Activated B cell treated with CpG ODN at 0.5 μM for 24 hours (primary cell): ENCODE results near the gene IRGC. TPM values are rescaled to one million over a fixed set of nuclear protein-coding genes. Genes with fewer than 3 reads are reported as not detected.

ENCODE experiments used
- ATAC-seq: fragments of 200-7000 bp; cut with Tn5 transposase; one replicate; pipeline ENCODE4 v1.10.0; 2021; ENCODE audit warnings: low read depth, mild to moderate bottlenecking, moderate library complexity
- CTCF ChIA-PET: fragments of 350-600 bp; sonication (Branson Sonifier 250); formaldehyde crosslinking; loops from one replicate; lab custom pipeline; 2021; ENCODE audit warnings: antibody characterized with exemption; lab: Charles Lee
- POLR2A ChIA-PET: fragments of 350-600 bp; sonication (Branson Sonifier 250); formaldehyde crosslinking; loops from one replicate; lab custom pipeline; 2021; ENCODE audit warnings: antibody characterized with exemption; lab: Charles Lee
- DNase-seq: peaks from one replicate; pipeline ENCODE4 v3.0.0; 2022
- H3K27ac Mint-ChIP-seq: one replicate; pipeline ENCODE4 v1.8.0; 2020; ENCODE audit warnings: mixed read lengths
- H3K27me3 Mint-ChIP-seq: one replicate; pipeline ENCODE4 v1.8.0; 2021; ENCODE audit warnings: mixed read lengths
- H3K36me3 Mint-ChIP-seq: one replicate; pipeline ENCODE4 v1.8.0; 2021; ENCODE audit warnings: low read depth, mixed read lengths
- H3K4me1 Mint-ChIP-seq: one replicate; pipeline ENCODE4 v1.8.0; 2021; ENCODE audit warnings: mixed read lengths
- H3K4me3 Mint-ChIP-seq: one replicate; pipeline ENCODE4 v1.8.0; 2020; ENCODE audit warnings: mild to moderate bottlenecking, mixed read lengths
- H3K9me3 Mint-ChIP-seq: one replicate; pipeline ENCODE4 v1.8.0; 2020; ENCODE audit warnings: mixed read lengths
- CTCF ChIP-seq: fragments of 200-600 bp; IDR thresholded peaks from one replicate; pipeline ENCODE4 v1.8.0; 2022; ENCODE audit warnings: antibody characterized with exemption, mild to moderate bottlenecking
- intact Hi-C: fragments of 100-400 bp; cut with micrococcal nuclease; formaldehyde crosslinking; loops from one replicate; pipeline ENCODE4 v1.15.1; 2024
- total RNA-seq: library from RNA; stranded (reverse); gene quantifications from 2 replicates; pipeline ENCODE4 v1.2.3, GENCODE V29; 2022

IRGC gene
- total RNA-seq, 1 donor from 2014 or later = not detected

- Mint-ChIP-seq H3K4me1 (peaks cover 4% of the 10 kb centered on the region), H3K27ac (no peak overlapping the region), H3K9me3 (no peaks in the 10 kb centered on the region), H3K36me3 (peaks cover 88% of the 10 kb centered on the region), H3K27me3 (no peaks in the 10 kb centered on the region), H3K4me3 (no peak overlapping the region)
- CTCF ChIA-PET = no interaction called here
- POLR2A ChIA-PET = no interaction called here
- ATAC-seq (no peak), DNase-seq (no peak)
- TF ChIP-seq CTCF = no peak
- intact Hi-C loops = no loop called here
Observed at GRCh38 chr19:43735013-43735412, 19.1 kb downstream of the IRGC start.

- no peak for TF ChIP-seq CTCF
- Mint-ChIP-seq H3K4me1 (peaks cover 4% of the 10 kb centered on the region), H3K36me3 (peaks cover 90% of the 10 kb centered on the region), H3K4me3 (no peak overlapping the region), H3K27ac (no peak overlapping the region), H3K27me3 (no peaks in the 10 kb centered on the region), H3K9me3 (no peaks in the 10 kb centered on the region)
- ATAC-seq (no peak), DNase-seq (no peak)
- ChIA-PET CTCF (interaction anchor here (1.4 kb wide), 1 partner anchor 10 kb away, joined by 11 read pairs; no protein-coding TSS in a partner anchor), POLR2A (interaction anchor here (0.6 kb wide), 1 partner anchor 248 kb away, joined by 5 read pairs; no protein-coding TSS in a partner anchor)
- intact Hi-C loops = no loop called here
Observed at GRCh38 chr19:43735957-43736356, 20.1 kb downstream of the IRGC start.

GRCh38 chr19:43738780-43739211 is 22.9 kb downstream of the IRGC start:
- TF ChIP-seq CTCF = no peak
- CTCF ChIA-PET = no interaction called here
- POLR2A ChIA-PET = no interaction called here
- Mint-ChIP-seq H3K4me1 (no peaks in the 10 kb centered on the region), H3K27ac (no peak overlapping the region), H3K4me3 (no peak overlapping the region), H3K27me3 (no peaks in the 10 kb centered on the region), H3K36me3 (peaks cover 86% of the 10 kb centered on the region), H3K9me3 (no peaks in the 10 kb centered on the region)
- no peak for ATAC-seq
- DNase-seq = no peak
- intact Hi-C loops = no loop called here

- H3K4me1 Mint-ChIP-seq = peaks cover 1% of the 10 kb centered on the region
- CTCF ChIA-PET = no interaction called here
- H3K36me3 Mint-ChIP-seq = peaks cover 86% of the 10 kb centered on the region
- no peaks in the 10 kb centered on the region for H3K9me3 Mint-ChIP-seq
- POLR2A ChIA-PET = interaction anchor here (0.6 kb wide), 1 partner anchor 50 kb away, joined by 3 read pairs; no protein-coding TSS in a partner anchor
- no peak for TF ChIP-seq CTCF
- DNase-seq = no peak
- no peak for ATAC-seq
- no peak overlapping the region for H3K4me3 Mint-ChIP-seq
- no peak overlapping the region for H3K27ac Mint-ChIP-seq
- intact Hi-C loops = loop anchor here (10.0 kb wide), 1 partner anchor 185 kb away; no protein-coding TSS in a partner anchor
- no peaks in the 10 kb centered on the region for H3K27me3 Mint-ChIP-seq
Observed at GRCh38 chr19:43739439-43740235, 23.8 kb downstream of the IRGC start.

GRCh38 chr19:43741075-43741825 is 25.4 kb downstream of the IRGC start:
- no peak for TF ChIP-seq CTCF
- Mint-ChIP-seq H3K4me1 (peaks cover 11% of the 10 kb centered on the region), H3K4me3 (no peak overlapping the region), H3K9me3 (no peaks in the 10 kb centered on the region), H3K27me3 (no peaks in the 10 kb centered on the region), H3K36me3 (peaks cover 91% of the 10 kb centered on the region), H3K27ac (no peak overlapping the region)
- ChIA-PET CTCF (interaction anchor here (1.1 kb wide), 1 partner anchor 44 kb away, joined by 5 read pairs; no protein-coding TSS in a partner anchor), POLR2A (interaction anchor here (1.3 kb wide), 1 partner anchor 37 kb away, joined by 3 read pairs; no protein-coding TSS in a partner anchor)
- no peak for DNase-seq
- intact Hi-C loops = loop anchor here (10.0 kb wide), 1 partner anchor 186 kb away; no protein-coding TSS in a partner anchor
- no peak for ATAC-seq
